CD14-positive monocyte (primary cell): Measurements from ENCODE around the gene RAB3GAP1. TPM values are rescaled to one million over a fixed set of nuclear protein-coding genes. Genes with fewer than 3 reads are reported as not detected.

ENCODE experiments used
- DNase-seq, 3 donors: peaks; one replicate each; pipeline ENCODE4 v3.0.0-alpha.2; 2011 to 2022
- H2AFZ ChIP-seq: 2 replicates; pipeline ENCODE4 v1.6.0; 2012; ENCODE audit warnings: mild to moderate bottlenecking, low read depth, low read length, inconsistent platforms; ENCODE audit not compliant: insufficient read depth, poor library complexity, severe bottlenecking
- H3K27ac ChIP-seq, 2 donors: 1 replicate in 1 of 2; 2 replicates in 1 of 2; pipeline ENCODE4 v1.5.1; 2012 to 2013; ENCODE audit warnings: low read length in 2 of 2, control low read depth in 1 of 2, inconsistent platforms in 1 of 2, low read depth in 1 of 2, mild to moderate bottlenecking in 1 of 2
- H3K27me3 ChIP-seq, 2 donors: one replicate each; pipeline versions ENCODE4 v1.6.0 to v1.6.1; 2011 to 2013; ENCODE audit warnings: low read length in 2 of 2; ENCODE audit not compliant: control insufficient read depth in 2 of 2, insufficient read depth in 2 of 2
- H3K36me3 ChIP-seq, 2 donors: replicated peaks in 1 of 2; 1 replicate in 1 of 2; 2 replicates in 1 of 2; pipeline versions ENCODE4 v1.5.1 to v1.6.1; 2012 to 2013; ENCODE audit warnings: low read length in 2 of 2, control low read depth in 1 of 2, inconsistent platforms in 1 of 2, mild to moderate bottlenecking in 1 of 2; ENCODE audit not compliant: insufficient read depth in 2 of 2, control insufficient read depth in 1 of 2
- H3K4me1 ChIP-seq, 2 donors: 1 replicate in 1 of 2; 2 replicates in 1 of 2; pipeline versions ENCODE4 v1.5.1 to v1.6.1; 2012 to 2013; ENCODE audit warnings: low read length in 2 of 2, control low read depth in 1 of 2, inconsistent platforms in 1 of 2, mild to moderate bottlenecking in 1 of 2, moderate library complexity in 1 of 2; ENCODE audit not compliant: insufficient read depth in 2 of 2, control insufficient read depth in 1 of 2
- H3K4me2 ChIP-seq: replicated peaks from 2 replicates; pipeline ENCODE3; 2012; ENCODE audit warnings: low read length, moderate library complexity, mild to moderate bottlenecking; ENCODE audit not compliant: poor library complexity, severe bottlenecking; ENCODE audit errors: extremely low read depth
- H3K4me3 ChIP-seq, 3 experiments: fragments of 200-600 bp in 1 of 3; sonication (generic) in 1 of 3; replicated peaks in 1 of 3; 1 replicate in 2 of 3; 2 replicates in 1 of 3; pipeline ENCODE4 v1.5.1; 2011 to 2013; ENCODE audit warnings: low read length in 3 of 3, mild to moderate bottlenecking in 3 of 3, control low read depth in 2 of 3, low read depth in 2 of 3, inconsistent platforms in 1 of 3, moderate library complexity in 1 of 3
- H3K79me2 ChIP-seq: 2 replicates; pipeline ENCODE4 v1.6.0; 2012; ENCODE audit warnings: mild to moderate bottlenecking, control low read depth, inconsistent platforms, low read length, moderate library complexity; ENCODE audit not compliant: insufficient read depth
- H3K9ac ChIP-seq: 2 replicates; pipeline ENCODE4 v1.6.0; 2017; ENCODE audit warnings: low read length, mild to moderate bottlenecking; ENCODE audit not compliant: insufficient read depth, poor library complexity, severe bottlenecking
- H3K9me3 ChIP-seq, 2 donors: replicated peaks in 1 of 2; 1 replicate in 1 of 2; 2 replicates in 1 of 2; pipeline versions ENCODE4 v1.5.1 to v1.6.1; 2012 to 2013; ENCODE audit warnings: low read length in 2 of 2, control low read depth in 1 of 2; ENCODE audit not compliant: control insufficient read depth in 1 of 2, insufficient read depth in 1 of 2
- H4K20me1 ChIP-seq: 2 replicates; pipeline ENCODE4 v1.6.0; 2012; ENCODE audit warnings: mild to moderate bottlenecking, low read length, control low read depth, moderate library complexity; ENCODE audit not compliant: insufficient read depth
- H3K27ac Mint-ChIP-seq, 7 donors: one replicate each; pipeline ENCODE4 v1.8.0; 2020; ENCODE audit warnings: mild to moderate bottlenecking in 7 of 7, mixed read lengths in 7 of 7, moderate library complexity in 6 of 7, inconsistent platforms in 2 of 7
- H3K27me3 Mint-ChIP-seq, 3 donors: one replicate each; pipeline ENCODE4 v1.8.0; 2021 to 2022; ENCODE audit warnings: low read depth in 3 of 3, mild to moderate bottlenecking in 3 of 3, mixed read lengths in 3 of 3, moderate library complexity in 3 of 3, inconsistent platforms in 1 of 3
- H3K36me3 Mint-ChIP-seq, 2 donors: one replicate each; pipeline ENCODE4 v1.8.0; 2020; ENCODE audit warnings: mixed read lengths in 2 of 2, inconsistent platforms in 1 of 2, mild to moderate bottlenecking in 1 of 2
- H3K4me1 Mint-ChIP-seq: one replicate; pipeline ENCODE4 v1.8.0; 2020; ENCODE audit warnings: mild to moderate bottlenecking, mixed read lengths
- H3K4me3 Mint-ChIP-seq, 2 donors: one replicate each; pipeline ENCODE4 v1.8.0; 2020; ENCODE audit warnings: mild to moderate bottlenecking in 2 of 2, mixed read lengths in 2 of 2, moderate library complexity in 1 of 2
- H3K9me3 Mint-ChIP-seq, 7 donors: one replicate each; pipeline ENCODE4 v1.8.0; 2020 to 2022; ENCODE audit warnings: mixed read lengths in 7 of 7, mild to moderate bottlenecking in 6 of 7, moderate library complexity in 6 of 7, inconsistent platforms in 2 of 7
- WGBS: methylation state at CpG from one replicate; pipeline ENCODE4 v1.1.5; 2013; ENCODE audit warnings: missing lambda C conversion rate; ENCODE audit not compliant: insufficient coverage; 5-methylcytosine and 5-hydroxymethylcytosine counted together
- intact Hi-C, 2 donors: fragments of 100-400 bp; cut with micrococcal nuclease; formaldehyde crosslinking; loops; one replicate each; pipeline versions ENCODE4 v1.15.0 to v1.15.1; 2023
- polyA plus RNA-seq, 3 donors: library from polyadenylated mRNA; depleted of rRNA in 1 of 3; unstranded in 2 of 3; stranded (reverse) in 1 of 3; fragments of 300-500 nt in 2 of 3; fragments of >200 nt in 1 of 3; fragmentation: Illumina TruSeq in 2 of 3; gene quantifications; 1 replicate in 2 of 3; 2 replicates in 1 of 3; pipeline ENCODE4 v1.2.3, GENCODE V29; 2012 to 2021
- TF ChIP-seq, protein P1 (sequence below): fragments of 200-600 bp; IDR thresholded peaks from one replicate; pipeline ENCODE4 v1.8.0; 2022; ENCODE audit warnings: antibody characterized with exemption, mild to moderate bottlenecking

Gene RAB3GAP1
- polyA plus RNA-seq, 3 donors: 8.0 to 17.4 (median 11.3) TPM

DNA sequence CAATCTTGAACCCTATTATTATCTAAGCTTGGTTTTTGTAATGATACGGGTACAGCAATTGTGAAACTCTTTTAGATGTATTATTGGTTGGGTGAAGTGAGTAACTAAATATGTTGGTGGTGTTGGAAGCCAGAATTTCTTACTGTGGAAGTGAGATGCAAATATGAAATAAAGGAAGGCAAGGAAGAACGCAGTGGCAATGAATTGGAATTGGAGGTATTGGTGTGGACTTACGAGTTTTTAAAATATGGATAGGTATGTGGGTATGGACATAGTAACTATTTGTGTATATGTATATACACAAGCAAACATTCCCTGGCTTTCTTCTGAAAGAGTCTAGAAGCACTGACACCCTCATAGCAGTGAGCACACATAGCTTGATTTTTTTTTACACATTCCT is 105.8 kb downstream of the RAB3GAP1 start:
- Histone ChIP-seq H2AFZ (no peak overlapping the region), H3K27me3 (no peaks in the 10 kb centered on the region), H3K79me2 (no peaks in the 10 kb centered on the region), H3K36me3 (peaks cover 81 to 91% of the 10 kb centered on the region in 2 donors), H4K20me1 (no peaks in the 10 kb centered on the region), H3K4me2 (no peak overlapping the region), H3K9ac (no peak overlapping the region), H3K4me1 (no peaks in the 10 kb centered on the region), H3K4me3 (no peak overlapping the region), H3K9me3 (no peaks in the 10 kb centered on the region), H3K27ac (no peak overlapping the region)
- TF ChIP-seq, protein P1, sequence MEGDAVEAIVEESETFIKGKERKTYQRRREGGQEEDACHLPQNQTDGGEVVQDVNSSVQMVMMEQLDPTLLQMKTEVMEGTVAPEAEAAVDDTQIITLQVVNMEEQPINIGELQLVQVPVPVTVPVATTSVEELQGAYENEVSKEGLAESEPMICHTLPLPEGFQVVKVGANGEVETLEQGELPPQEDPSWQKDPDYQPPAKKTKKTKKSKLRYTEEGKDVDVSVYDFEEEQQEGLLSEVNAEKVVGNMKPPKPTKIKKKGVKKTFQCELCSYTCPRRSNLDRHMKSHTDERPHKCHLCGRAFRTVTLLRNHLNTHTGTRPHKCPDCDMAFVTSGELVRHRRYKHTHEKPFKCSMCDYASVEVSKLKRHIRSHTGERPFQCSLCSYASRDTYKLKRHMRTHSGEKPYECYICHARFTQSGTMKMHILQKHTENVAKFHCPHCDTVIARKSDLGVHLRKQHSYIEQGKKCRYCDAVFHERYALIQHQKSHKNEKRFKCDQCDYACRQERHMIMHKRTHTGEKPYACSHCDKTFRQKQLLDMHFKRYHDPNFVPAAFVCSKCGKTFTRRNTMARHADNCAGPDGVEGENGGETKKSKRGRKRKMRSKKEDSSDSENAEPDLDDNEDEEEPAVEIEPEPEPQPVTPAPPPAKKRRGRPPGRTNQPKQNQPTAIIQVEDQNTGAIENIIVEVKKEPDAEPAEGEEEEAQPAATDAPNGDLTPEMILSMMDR: no peak
- intact Hi-C loops: no loop called here
- Mint-ChIP-seq H3K9me3 (no peaks in the 10 kb centered on the region), H3K27ac (no peak overlapping the region), H3K4me3 (no peak overlapping the region), H3K4me1 (no peaks in the 10 kb centered on the region), H3K27me3 (peaks cover 0 to 3% (median 0%) of the 10 kb centered on the region in 3 donors), H3K36me3 (peaks cover 73 to 83% of the 10 kb centered on the region in 2 donors)
- 100% methylated on average over 2 of the region's 3 CpGs for WGBS
- no peak for DNase-seq

DNA sequence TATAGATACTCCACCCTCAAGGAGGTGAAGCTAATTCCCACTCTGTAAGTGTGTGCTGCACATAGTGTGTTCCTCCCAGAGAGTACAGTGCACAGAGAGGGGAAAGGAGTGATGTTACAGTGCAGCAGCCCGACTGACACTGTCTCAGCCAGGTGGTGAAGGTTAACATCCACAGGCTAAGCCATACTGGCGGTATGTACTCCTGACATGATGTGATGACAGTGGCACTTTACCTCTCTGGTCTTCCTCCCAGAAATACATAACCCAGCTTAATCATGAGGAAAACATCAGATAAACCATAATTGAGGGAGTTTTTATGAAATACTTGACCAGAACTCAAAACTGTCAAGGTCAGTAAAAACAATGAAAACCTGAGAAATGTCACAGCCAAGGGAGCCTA is 107.1 kb downstream of the RAB3GAP1 start:
- H3K4me3 ChIP-seq: no peak overlapping the region

More for the DNA sequence above, 107.1 kb downstream of the RAB3GAP1 start:
- H3K9ac ChIP-seq: no peak overlapping the region
- no peaks in the 10 kb centered on the region for H3K9me3 ChIP-seq
- peaks cover 76 to 91% of the 10 kb centered on the region in 2 donors for H3K36me3 ChIP-seq
- no peaks in the 10 kb centered on the region for H4K20me1 ChIP-seq
- no peaks in the 10 kb centered on the region for H3K27me3 ChIP-seq
- Mint-ChIP-seq H3K27me3 (peaks cover 0 to 3% (median 0%) of the 10 kb centered on the region in 3 donors), H3K4me3 (no peak overlapping the region), H3K9me3 (no peaks in the 10 kb centered on the region), H3K27ac (peak overlapping the region in 1 of 7 donors; percentile 53), H3K36me3 (peaks cover 77 to 87% of the 10 kb centered on the region in 2 donors), H3K4me1 (no peaks in the 10 kb centered on the region)
- H3K79me2 ChIP-seq: no peaks in the 10 kb centered on the region
- TF ChIP-seq, protein P1: no peak
- DNase-seq: no peak
- H3K27ac ChIP-seq: no peak overlapping the region
- WGBS: no CpG with 5 or more reads among the region's 2 CpGs
- intact Hi-C loops: no loop called here
- no peak overlapping the region for H2AFZ ChIP-seq
- no peaks in the 10 kb centered on the region for H3K4me1 ChIP-seq
- H3K4me2 ChIP-seq: no peak overlapping the region
